RPMI8226 (cell line): Measurements from ENCODE around the gene HES2.
"Not testable (repeated sequence)": the region's sequence is repeated elsewhere in the genome, so short reads cannot be mapped to it uniquely, and the experiment has no call there.

ENCODE experiments used
- DNase-seq: peaks from one replicate; pipeline ENCODE4 v3.0.0-alpha.2; 2015

HES2 gene

GRCh38 chr1:6419804-6420453 is at the start of gene HES2:
Gene HES2, minus strand, starts transcription at chr1:6419919. Its CDS starts 99 bp downstream, at chr1:6419820.
- peak; percentile 58 for DNase-seq

GRCh38 chr1:6468729-6469461 is 49.2 kb upstream of the HES2 start:
- DNase-seq: no peak

- no peak for DNase-seq
Measured at GRCh38 chr1:6467744-6468688, 48.3 kb upstream of the HES2 start.

- no peak for DNase-seq
Measured at GRCh38 chr1:6467224-6467623, 47.5 kb upstream of the HES2 start.

GRCh38 chr1:6466751-6467150 is 47.0 kb upstream of the HES2 start:
- DNase-seq: no peak

- peak; percentile 55 for DNase-seq
Measured at GRCh38 chr1:6466023-6466422, 46.3 kb upstream of the HES2 start, which contains the start of gene TNFRSF25. Gene TNFRSF25, minus strand, starts transcription at chr1:6466173. Its CDS starts 66 bp downstream, at chr1:6466107.

GRCh38 chr1:6465461-6466005 is 45.8 kb upstream of the HES2 start:
- peak; percentile 56 for DNase-seq

GRCh38 chr1:6464915-6465314 is 45.2 kb upstream of the HES2 start:
- DNase-seq: no peak

- peak; percentile 94 for DNase-seq
Measured at GRCh38 chr1:6464514-6464836, 44.8 kb upstream of the HES2 start.

- DNase-seq: no peak
Measured at GRCh38 chr1:6463120-6463412, 43.3 kb upstream of the HES2 start.

GRCh38 chr1:6462412-6463119 is 42.8 kb upstream of the HES2 start:
- no peak for DNase-seq

- no peak for DNase-seq
Measured at GRCh38 chr1:6461538-6462411, 42.1 kb upstream of the HES2 start.

- no peak for DNase-seq
Measured at GRCh38 chr1:6461051-6461530, 41.4 kb upstream of the HES2 start.

GRCh38 chr1:6460301-6461050 is 40.8 kb upstream of the HES2 start:
- DNase-seq: no peak

GRCh38 chr1:6459850-6460265 is 40.1 kb upstream of the HES2 start:
- no peak for DNase-seq

- no peak for DNase-seq
Measured at GRCh38 chr1:6456800-6457466, 37.2 kb upstream of the HES2 start.

- not testable (repeated sequence) for DNase-seq
Measured at GRCh38 chr1:6455752-6456520, 36.2 kb upstream of the HES2 start.

- peak; percentile 52 for DNase-seq
Measured at GRCh38 chr1:6454856-6455751, 35.4 kb upstream of the HES2 start.
